ENCODE measurements around the gene LCE3C. TPM values are rescaled to one million over a fixed set of nuclear protein-coding genes. Genes with fewer than 3 reads are reported as not detected.

The LCE3C gene

Small RNA genes lying within 50 kb of the gene (small RNA-seq; reads per million reads assigned to genes)
- gene LCE3A (ENCODE audit: low read depth) (not detected), gene LCE3B (ENCODE audit: low read depth) (not detected)
